Vagina (tissue), 2 donors: ENCODE data around the gene KRT2.

Source experiments
- POLR2A ChIP-seq, 2 donors: fragments of 450-650 bp; IDR thresholded peaks; one replicate each; pipeline ENCODE4 v1.6.1; 2017; ENCODE audit warnings: antibody characterized with exemption in 2 of 2, mild to moderate bottlenecking in 2 of 2, moderate library complexity in 2 of 2
- POLR2AphosphoS5 ChIP-seq, 2 donors: sonication (generic); formaldehyde crosslinking; IDR thresholded peaks; one replicate each; pipeline ENCODE4 v1.9.0; 2017; ENCODE audit warnings: antibody characterized with exemption in 2 of 2, mild to moderate bottlenecking in 2 of 2, low read depth in 1 of 2; ENCODE audit not compliant: insufficient read depth in 1 of 2
- TF ChIP-seq, protein P1 (sequence below), 3 experiments: fragments of 450-650 bp in 2 of 3; fragments of 200-600 bp in 1 of 3; sonication (generic) in 1 of 3; IDR thresholded peaks; one replicate each; pipeline ENCODE4 v1.5.1; 2017 to 2019; ENCODE audit warnings: antibody characterized with exemption in 3 of 3, mild to moderate bottlenecking in 2 of 3, moderate library complexity in 2 of 3

DNA sequence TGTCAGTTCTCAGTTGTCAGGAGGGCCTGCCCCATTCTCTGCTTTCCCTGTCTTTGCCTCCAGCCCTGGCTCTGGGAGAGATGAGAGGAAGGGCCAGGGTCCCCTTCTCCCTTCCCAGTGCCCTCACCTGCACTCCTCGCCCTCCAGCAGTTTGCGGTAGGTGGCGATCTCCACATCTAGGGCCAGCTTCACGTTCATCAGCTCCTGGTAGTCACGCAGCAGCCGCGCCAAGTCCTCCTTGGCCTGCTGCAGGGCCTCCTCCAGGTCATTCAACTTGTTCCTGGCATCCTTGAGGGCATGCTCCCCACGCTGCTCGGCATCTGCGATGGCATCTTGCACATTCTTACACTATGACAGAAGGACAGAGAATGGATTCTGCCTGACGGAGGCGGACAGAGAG is 5.4 kb downstream of the KRT2 start:
- TF ChIP-seq, protein P1, sequence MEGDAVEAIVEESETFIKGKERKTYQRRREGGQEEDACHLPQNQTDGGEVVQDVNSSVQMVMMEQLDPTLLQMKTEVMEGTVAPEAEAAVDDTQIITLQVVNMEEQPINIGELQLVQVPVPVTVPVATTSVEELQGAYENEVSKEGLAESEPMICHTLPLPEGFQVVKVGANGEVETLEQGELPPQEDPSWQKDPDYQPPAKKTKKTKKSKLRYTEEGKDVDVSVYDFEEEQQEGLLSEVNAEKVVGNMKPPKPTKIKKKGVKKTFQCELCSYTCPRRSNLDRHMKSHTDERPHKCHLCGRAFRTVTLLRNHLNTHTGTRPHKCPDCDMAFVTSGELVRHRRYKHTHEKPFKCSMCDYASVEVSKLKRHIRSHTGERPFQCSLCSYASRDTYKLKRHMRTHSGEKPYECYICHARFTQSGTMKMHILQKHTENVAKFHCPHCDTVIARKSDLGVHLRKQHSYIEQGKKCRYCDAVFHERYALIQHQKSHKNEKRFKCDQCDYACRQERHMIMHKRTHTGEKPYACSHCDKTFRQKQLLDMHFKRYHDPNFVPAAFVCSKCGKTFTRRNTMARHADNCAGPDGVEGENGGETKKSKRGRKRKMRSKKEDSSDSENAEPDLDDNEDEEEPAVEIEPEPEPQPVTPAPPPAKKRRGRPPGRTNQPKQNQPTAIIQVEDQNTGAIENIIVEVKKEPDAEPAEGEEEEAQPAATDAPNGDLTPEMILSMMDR (IDR thresholded peaks at IDR 0.05) = no peak
- TF ChIP-seq POLR2A (IDR thresholded peaks at IDR 0.05) = no peak
- TF ChIP-seq POLR2AphosphoS5 (IDR thresholded peaks at IDR 0.05; ENCODE audit: insufficient read depth in 1 of 2, low read depth in 1 of 2) = no peak
